Liver (tissue), 4 donors: ENCODE measurements around the gene HNRNPR. TPM values are rescaled to one million over a fixed set of nuclear protein-coding genes. Genes with fewer than 3 reads are reported as not detected.

Source experiments
- polyA plus RNA-seq, 2 donors: library from polyadenylated mRNA; stranded (reverse) in 1 of 2; unstranded in 1 of 2; fragments of 200-250 nt in 1 of 2; fragments of >200 nt in 1 of 2; fragmentation: Nextera tagmentation in 1 of 2; extraction: Ambion mirVana in 1 of 2; gene quantifications; one replicate each; pipeline versions ENCODE4 v1.2.1 to v1.2.3, GENCODE V29; 2013 to 2015
- total RNA-seq, 2 donors: library from RNA; depleted of rRNA; stranded (reverse); fragments of >200 nt; gene quantifications; one replicate each; pipeline ENCODE4 v1.2.3, GENCODE V29; 2014
- donor health status: healthy.
- donor health status: healthy.
- donor health status: healthy.

HNRNPR gene
- total and polyA plus RNA-seq, 4 donors = 31.2 to 57.0 (median 38.4) TPM

Other genes starting within 250 kb of the HNRNPR start
- gene LUZP1, start 175.4 kb downstream of the HNRNPR start, total RNA-seq = 1 to 10 TPM; 4.3 to 5.9 TPM
- 1 to 10 TPM; 2.6 to 9.3 TPM for gene LUZP1, start 175.4 kb downstream of the HNRNPR start, polyA plus RNA-seq
- under 1 TPM in 1 of 2 donors, not detected in 1; 0.05 TPM for gene HTR1D, start 126.8 kb downstream of the HNRNPR start, total RNA-seq
- not detected for gene HTR1D, start 126.8 kb downstream of the HNRNPR start, polyA plus RNA-seq
- 1 to 10 TPM; 5.4 to 8.0 TPM for gene ZNF436, start 25.6 kb upstream of the HNRNPR start, total RNA-seq
- 1 to 10 TPM; 1.3 to 2.1 TPM for gene ZNF436, start 25.6 kb upstream of the HNRNPR start, polyA plus RNA-seq
- 10 to 100 TPM; 29.6 to 49.3 TPM for gene TCEA3, start 80.5 kb upstream of the HNRNPR start, total RNA-seq
- gene TCEA3, start 80.5 kb upstream of the HNRNPR start, polyA plus RNA-seq = 100 to 1,000 TPM in 1 of 2 donors, 10 to 100 TPM in 1; 45.8 to 142 TPM
- 10 to 100 TPM; 20.9 to 25.9 TPM for gene ASAP3, start 139.9 kb upstream of the HNRNPR start, total RNA-seq
- gene ASAP3, start 139.9 kb upstream of the HNRNPR start, polyA plus RNA-seq = 10 to 100 TPM in 1 of 2 donors, 1 to 10 TPM in 1; 8.3 to 12.5 TPM
- gene E2F2, start 186.9 kb upstream of the HNRNPR start, total RNA-seq = 10 to 100 TPM in 1 of 2 donors, under 1 TPM in 1; 0.08 to 79.9 TPM
- gene E2F2, start 186.9 kb upstream of the HNRNPR start, polyA plus RNA-seq = under 1 TPM; 0.36 to 0.53 TPM
- gene ID3, start 215.2 kb upstream of the HNRNPR start, total RNA-seq = 10 to 100 TPM; 21.6 to 38.6 TPM
- 10 to 100 TPM; 37.3 to 42.6 TPM for gene ID3, start 215.2 kb upstream of the HNRNPR start, polyA plus RNA-seq